ENCODE data around the gene SGSM1.

The SGSM1 gene

DNA sequence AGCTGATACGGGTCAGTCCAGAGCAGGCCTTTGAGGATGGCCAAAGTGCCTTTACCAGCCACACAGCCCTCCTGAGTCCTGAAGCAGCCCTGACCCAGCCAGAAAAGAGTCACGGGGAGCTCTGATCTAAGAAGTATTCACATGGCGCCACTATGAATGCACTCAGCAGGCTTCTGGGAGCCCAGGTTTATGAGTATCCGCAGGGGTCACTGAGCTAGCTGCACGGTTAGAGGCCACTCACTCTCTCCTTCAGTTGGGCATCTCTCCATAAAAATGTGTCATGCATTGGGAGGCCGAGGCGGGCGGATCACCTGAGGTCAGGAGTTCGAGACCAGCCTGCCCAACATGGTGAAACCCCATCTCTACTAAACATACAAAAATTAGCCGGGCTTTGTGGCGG, 156.8 kb downstream of the SGSM1 start:
- Histone ChIP-seq H3K9ac (ENCODE audit: low read depth, low read length) (no peak overlapping the region), H3K4me1 (ENCODE audit: insufficient read depth, low read length) (no peaks in the 10 kb centered on the region; the same call in 1 of the 2 replicates), H3K4me3 (ENCODE audit: low read length) (no peak overlapping the region), H3K36me3 (ENCODE audit: insufficient read depth, low read depth, low read length) (no peaks in the 10 kb centered on the region), H3K27ac (ENCODE audit: low read length) (no peak overlapping the region), H3K9me3 (ENCODE audit: insufficient read depth, low read depth, low read length) (no peaks in the 10 kb centered on the region), H3K27me3 (ENCODE audit: insufficient read depth, low read length) (no peaks in the 10 kb centered on the region)

DNA sequence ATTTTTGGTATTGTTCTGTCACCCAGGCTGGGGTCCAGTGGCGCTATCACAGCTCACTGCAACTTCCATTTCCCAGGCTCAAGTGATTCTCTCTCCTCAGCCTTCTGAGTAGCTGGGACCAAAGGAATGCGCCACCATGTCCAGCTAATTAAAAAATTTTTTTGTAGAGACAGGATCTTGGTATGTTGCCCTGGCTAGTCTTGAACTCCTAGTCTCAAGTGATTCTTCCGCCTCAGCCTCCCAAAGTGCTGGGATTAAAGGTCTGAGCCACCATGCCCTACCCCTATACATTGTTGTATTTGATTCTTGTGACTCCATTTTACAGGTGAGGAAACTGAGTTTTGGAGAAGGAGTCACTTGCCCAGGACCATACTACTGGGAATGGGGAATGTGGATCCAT, 158.4 kb downstream of the SGSM1 start:
- Histone ChIP-seq H3K4me3 (ENCODE audit: low read length) (no peak overlapping the region), H3K27me3 (ENCODE audit: insufficient read depth, low read length) (no peaks in the 10 kb centered on the region), H3K27ac (ENCODE audit: low read length) (no peak overlapping the region), H3K36me3 (ENCODE audit: insufficient read depth, low read depth, low read length) (no peaks in the 10 kb centered on the region), H3K9ac (ENCODE audit: low read depth, low read length) (no peak overlapping the region), H3K4me1 (ENCODE audit: insufficient read depth, low read length) (peaks cover 10% of the 10 kb centered on the region; the same call in 1 of the 2 replicates), H3K9me3 (ENCODE audit: insufficient read depth, low read depth, low read length) (no peaks in the 10 kb centered on the region)

DNA sequence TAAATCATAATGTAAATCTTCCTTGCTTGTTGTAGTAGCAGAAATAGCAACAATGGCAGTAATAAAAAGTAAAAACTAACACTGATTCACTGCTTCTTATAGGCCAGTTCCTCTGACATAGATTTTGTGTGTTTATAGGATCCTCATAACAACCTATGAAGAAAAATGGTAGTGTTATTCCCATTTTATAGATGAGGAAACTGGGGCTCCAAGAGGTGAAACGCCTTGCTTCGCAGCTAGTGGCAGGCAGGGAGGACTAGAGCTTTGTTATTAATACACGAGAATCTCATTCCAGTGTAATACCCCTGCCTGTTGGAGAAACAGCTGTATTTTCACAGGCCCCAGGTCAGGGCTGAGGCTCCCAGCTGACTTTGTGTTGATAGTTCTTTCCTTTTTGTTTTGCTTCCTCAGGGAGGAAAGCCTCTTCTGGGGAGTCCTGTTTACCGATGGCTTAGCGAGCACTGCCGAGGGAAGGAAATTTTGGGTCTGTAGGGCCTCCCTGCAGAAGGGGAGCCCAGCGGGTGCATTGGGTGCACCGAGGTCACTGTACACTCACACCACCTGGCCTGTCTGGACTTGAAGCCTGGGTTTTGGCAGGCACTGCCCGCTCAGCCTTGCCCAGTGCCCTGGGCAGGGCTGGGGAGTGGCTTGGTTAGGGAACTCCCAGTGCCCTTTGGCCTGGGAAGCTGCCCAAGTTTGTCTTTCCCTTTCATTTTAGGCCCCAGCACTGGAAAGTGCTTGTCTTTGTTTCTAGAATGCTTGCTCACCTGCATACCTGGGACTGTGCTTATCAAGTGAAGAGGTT, 160.0 kb downstream of the SGSM1 start:
- peaks cover 20% of the 10 kb centered on the region for H3K4me1 ChIP-seq (ENCODE audit: insufficient read depth, low read length)
- H3K9ac ChIP-seq (ENCODE audit: low read depth, low read length) = no peak overlapping the region
- no peaks in the 10 kb centered on the region for H3K27me3 ChIP-seq (ENCODE audit: insufficient read depth, low read length)
- H3K27ac ChIP-seq (ENCODE audit: low read length) = no peak overlapping the region
- H3K36me3 ChIP-seq (ENCODE audit: insufficient read depth, low read depth, low read length) = no peaks in the 10 kb centered on the region
- no peaks in the 10 kb centered on the region for H3K9me3 ChIP-seq (ENCODE audit: insufficient read depth, low read depth, low read length)
- H3K4me3 ChIP-seq (ENCODE audit: low read length) = no peak overlapping the region

DNA sequence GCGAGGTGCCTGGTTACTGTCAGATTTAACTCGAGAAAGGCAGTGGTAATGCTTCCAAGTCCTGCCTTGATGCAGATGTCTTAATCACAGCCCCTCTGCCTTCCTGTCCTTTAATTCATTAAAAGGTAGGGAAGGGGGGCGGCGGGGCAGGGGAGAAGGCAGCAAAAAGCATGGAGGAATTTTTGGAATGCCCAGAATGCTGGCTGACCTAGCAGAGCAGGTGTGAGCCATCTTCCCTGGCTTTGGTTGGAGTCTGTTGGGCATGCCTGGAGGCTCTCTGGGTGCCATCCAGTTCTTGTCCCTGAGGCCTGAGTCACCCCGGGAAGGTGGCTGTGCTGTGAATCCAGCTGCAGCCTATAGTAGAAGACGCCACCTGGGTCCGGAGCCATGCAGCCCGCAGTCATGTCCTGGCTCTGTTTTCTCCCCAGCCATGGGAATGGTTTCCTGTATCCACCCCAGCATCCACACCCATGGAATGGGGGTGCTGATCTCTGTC, 162.1 kb downstream of the SGSM1 start:
- Histone ChIP-seq H3K36me3 (ENCODE audit: insufficient read depth, low read depth, low read length) (no peaks in the 10 kb centered on the region), H3K27ac (ENCODE audit: low read length) (peak overlapping the region; percentile 23), H3K27me3 (ENCODE audit: insufficient read depth, low read length) (no peaks in the 10 kb centered on the region), H3K4me1 (ENCODE audit: insufficient read depth, low read length) (peaks cover 20% of the 10 kb centered on the region), H3K4me3 (ENCODE audit: low read length) (no peak overlapping the region), H3K9me3 (ENCODE audit: insufficient read depth, low read depth, low read length) (no peaks in the 10 kb centered on the region), H3K9ac (ENCODE audit: low read depth, low read length) (no peak overlapping the region; the same call in 1 of the 2 replicates)

DNA sequence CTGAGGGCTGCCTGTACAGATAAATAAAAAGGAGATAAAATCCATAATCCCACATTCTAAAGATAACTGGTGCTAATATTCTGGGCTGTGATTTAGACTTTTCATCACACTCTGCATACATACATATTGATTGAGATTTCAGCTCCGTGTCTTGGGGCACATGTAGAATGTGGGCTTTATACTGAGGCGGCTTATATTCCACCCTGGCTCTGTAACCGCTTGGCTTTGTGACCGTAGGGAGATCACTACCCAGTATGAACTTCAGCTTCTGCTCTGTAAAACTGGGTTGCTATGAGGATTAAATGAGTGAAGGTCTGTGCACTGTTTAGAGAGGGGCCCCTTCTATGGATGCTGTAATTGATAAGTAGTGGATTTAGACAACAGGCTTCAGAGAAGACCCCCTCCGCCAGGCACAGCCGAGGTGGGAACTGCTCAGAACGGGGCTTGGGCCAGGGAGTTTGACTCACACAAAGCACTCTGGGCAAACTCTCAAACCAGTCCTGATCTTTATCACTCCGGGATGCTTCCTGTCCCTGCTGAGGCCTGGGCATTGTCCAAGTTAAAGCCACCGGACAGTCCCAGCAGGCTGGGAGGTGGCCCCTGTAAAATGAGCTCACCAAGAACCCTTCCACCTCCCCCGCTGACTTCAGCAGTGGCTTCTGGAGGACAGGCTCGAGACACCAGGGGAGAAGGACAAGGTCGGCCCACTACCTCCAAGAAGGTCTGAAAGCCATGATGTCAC, 163.7 kb downstream of the SGSM1 start:
- Histone ChIP-seq H3K27me3 (ENCODE audit: insufficient read depth, low read length) (no peaks in the 10 kb centered on the region), H3K4me3 (ENCODE audit: low read length) (no peak overlapping the region), H3K9me3 (ENCODE audit: insufficient read depth, low read depth, low read length) (no peaks in the 10 kb centered on the region), H3K36me3 (ENCODE audit: insufficient read depth, low read depth, low read length) (no peaks in the 10 kb centered on the region), H3K4me1 (ENCODE audit: insufficient read depth, low read length) (peaks cover 20% of the 10 kb centered on the region), H3K27ac (ENCODE audit: low read length) (no peak overlapping the region), H3K9ac (ENCODE audit: low read depth, low read length) (peak overlapping the region; percentile 23; the same call in 1 of the 2 replicates)

DNA sequence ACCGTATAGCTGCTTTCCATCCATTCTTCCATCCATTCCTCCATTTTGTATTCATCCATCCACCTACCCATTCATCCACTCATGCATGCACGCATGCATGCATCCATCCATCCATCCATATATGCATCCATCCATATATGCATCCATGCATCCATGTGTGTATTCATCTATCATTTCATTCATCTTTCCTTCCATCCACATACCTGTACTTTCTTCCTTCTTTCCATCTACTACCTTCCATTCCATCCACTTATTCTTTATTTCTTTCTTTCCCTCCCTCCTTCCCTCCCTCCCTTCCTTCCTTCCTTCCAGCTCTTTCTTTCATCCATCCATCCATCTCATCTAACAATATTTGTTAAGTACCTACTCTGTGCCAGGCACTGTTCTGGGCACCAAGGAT, 166.4 kb downstream of the SGSM1 start:
- H3K27me3 ChIP-seq (ENCODE audit: insufficient read depth, low read length) = no peaks in the 10 kb centered on the region
- no peaks in the 10 kb centered on the region for H3K36me3 ChIP-seq (ENCODE audit: insufficient read depth, low read depth, low read length)
- H3K27ac ChIP-seq (ENCODE audit: low read length) = no peak overlapping the region
- H3K4me1 ChIP-seq (ENCODE audit: insufficient read depth, low read length) = peaks cover 33% of the 10 kb centered on the region
- H3K4me3 ChIP-seq (ENCODE audit: low read length) = no peak overlapping the region
- H3K9ac ChIP-seq (ENCODE audit: low read depth, low read length) = no peak overlapping the region
- no peaks in the 10 kb centered on the region for H3K9me3 ChIP-seq (ENCODE audit: insufficient read depth, low read depth, low read length)

DNA sequence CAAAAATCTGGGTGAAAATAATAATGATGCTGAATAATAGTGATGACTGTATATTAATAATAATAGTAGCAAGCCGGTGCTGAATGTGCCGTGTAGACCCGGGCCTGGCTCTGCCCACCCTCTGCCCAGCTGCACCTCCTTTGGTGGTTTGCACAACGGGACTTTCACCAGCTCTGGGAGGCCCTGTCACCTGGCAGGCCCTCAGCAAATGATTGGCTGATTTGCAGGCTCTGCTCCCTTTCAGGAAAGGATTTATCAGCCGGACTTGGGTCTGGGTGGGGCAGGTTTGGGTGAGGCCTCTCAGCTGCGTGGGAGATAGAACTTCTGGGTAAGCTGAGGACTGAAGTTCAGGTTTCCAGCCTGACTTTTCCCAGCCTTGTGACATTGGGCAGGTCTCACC, 167.9 kb downstream of the SGSM1 start:
- H3K27me3 ChIP-seq (ENCODE audit: insufficient read depth, low read length) = no peaks in the 10 kb centered on the region
- no peak overlapping the region for H3K27ac ChIP-seq (ENCODE audit: low read length)
- H3K4me3 ChIP-seq (ENCODE audit: low read length) = no peak overlapping the region
- peaks cover 28% of the 10 kb centered on the region for H3K4me1 ChIP-seq (ENCODE audit: insufficient read depth, low read length)
- H3K9ac ChIP-seq (ENCODE audit: low read depth, low read length) = no peak overlapping the region
- no peaks in the 10 kb centered on the region for H3K9me3 ChIP-seq (ENCODE audit: insufficient read depth, low read depth, low read length)
- H3K36me3 ChIP-seq (ENCODE audit: insufficient read depth, low read depth, low read length) = no peaks in the 10 kb centered on the region

DNA sequence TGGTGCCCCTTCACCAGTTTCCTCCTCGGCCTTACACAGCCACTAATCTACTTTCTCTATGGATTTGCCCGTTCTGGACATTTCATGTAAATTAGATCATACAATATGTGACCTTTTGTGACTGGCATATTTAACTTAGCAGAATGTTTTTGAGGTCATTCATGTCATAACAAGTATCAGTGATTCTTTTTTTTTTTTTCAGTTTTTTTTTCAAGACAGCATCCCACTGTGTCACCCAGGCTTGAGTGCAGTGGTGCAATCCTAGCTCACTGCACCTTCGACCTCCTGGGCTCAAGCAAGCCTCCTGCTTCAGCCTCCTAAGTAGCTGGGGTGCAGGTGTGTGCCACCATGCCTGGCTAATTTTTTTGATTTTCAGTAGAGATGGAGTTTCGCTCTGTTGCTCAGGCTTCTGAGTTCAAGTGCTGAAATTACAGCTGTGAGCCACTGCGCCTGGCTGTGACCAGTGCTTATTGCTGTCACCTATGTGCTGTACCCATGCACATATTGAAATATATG, 169.2 kb downstream of the SGSM1 start:
- Histone ChIP-seq H3K4me3 (ENCODE audit: low read length) (no peak overlapping the region), H3K4me1 (ENCODE audit: insufficient read depth, low read length) (peaks cover 20% of the 10 kb centered on the region), H3K27me3 (ENCODE audit: insufficient read depth, low read length) (no peaks in the 10 kb centered on the region), H3K9ac (ENCODE audit: low read depth, low read length) (no peak overlapping the region), H3K27ac (ENCODE audit: low read length) (no peak overlapping the region), H3K9me3 (ENCODE audit: insufficient read depth, low read depth, low read length) (no peaks in the 10 kb centered on the region), H3K36me3 (ENCODE audit: insufficient read depth, low read depth, low read length) (no peaks in the 10 kb centered on the region)

DNA sequence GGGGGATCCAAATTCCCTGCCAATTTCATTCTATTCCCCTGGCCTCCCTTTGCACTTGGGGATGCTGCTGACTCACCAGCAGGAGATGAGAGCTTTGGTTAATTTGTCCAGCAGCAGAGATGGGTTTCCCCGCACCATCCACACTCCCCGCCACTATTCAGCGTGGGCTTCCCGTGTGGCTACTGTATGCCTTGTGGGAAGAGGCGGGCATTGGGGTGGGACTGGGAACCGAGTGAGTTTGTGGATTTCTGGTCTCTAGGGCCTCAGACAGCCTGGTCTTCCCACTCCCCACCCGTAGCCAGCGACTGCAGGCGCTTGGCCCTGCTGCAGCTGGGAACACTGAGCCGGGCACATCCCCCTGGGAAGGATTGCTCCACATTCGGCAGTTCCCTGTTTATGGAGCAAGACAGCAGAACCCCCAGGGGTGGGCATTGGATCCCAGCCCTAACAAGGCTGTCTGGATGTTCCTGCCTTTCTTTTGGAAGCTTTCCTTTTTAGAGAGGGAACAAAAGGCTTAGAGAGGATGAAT, 169.9 kb downstream of the SGSM1 start:
- no peak overlapping the region for H3K27ac ChIP-seq (ENCODE audit: low read length)
- H3K4me3 ChIP-seq (ENCODE audit: low read length) = no peak overlapping the region
- H3K9me3 ChIP-seq (ENCODE audit: insufficient read depth, low read depth, low read length) = no peaks in the 10 kb centered on the region
- no peak overlapping the region for H3K9ac ChIP-seq (ENCODE audit: low read depth, low read length)
- no peaks in the 10 kb centered on the region for H3K36me3 ChIP-seq (ENCODE audit: insufficient read depth, low read depth, low read length)
- peaks cover 18% of the 10 kb centered on the region; the same call in 1 of the 2 replicates for H3K4me1 ChIP-seq (ENCODE audit: insufficient read depth, low read length)
- no peaks in the 10 kb centered on the region for H3K27me3 ChIP-seq (ENCODE audit: insufficient read depth, low read length)

DNA sequence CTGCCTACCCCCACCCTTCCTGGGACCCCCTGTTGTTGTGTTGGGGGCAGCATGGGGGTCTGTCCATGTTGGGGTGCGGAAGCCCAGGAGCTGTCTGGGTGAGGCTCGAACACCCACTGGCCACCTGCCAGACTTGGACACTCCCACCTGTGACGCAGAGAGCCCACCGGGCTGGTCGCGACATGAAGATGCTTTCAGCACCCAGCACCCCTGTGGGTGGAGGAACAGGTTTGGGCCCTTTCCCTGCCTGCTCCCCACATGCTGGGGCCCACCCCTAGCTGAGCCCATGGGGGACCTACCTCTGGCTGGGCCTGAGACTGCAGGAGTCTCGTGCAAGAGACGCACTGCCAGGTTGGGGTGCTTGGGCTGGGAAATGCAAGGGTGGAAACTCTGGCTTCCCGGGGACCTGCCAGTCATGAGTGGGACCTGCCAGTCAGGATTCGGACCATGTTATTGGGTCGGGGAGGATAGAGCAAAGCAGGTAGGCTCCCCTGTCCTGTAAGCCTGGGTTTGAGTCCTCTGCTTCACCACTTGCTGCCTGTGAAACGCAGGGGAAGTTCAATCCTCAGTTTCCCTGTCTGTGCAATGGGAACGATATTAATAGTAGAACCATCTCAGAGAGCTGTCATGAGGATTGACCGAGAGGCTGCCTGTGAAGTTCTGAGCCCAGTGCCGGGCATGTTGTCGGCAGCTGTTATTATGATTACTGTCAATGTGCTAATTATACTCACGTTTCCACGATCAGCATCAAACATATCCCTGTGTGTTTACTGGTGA, 170.6 kb downstream of the SGSM1 start:
- H3K4me3 ChIP-seq (ENCODE audit: low read length) = no peak overlapping the region
- H3K9ac ChIP-seq (ENCODE audit: low read depth, low read length) = no peak overlapping the region
- H3K9me3 ChIP-seq (ENCODE audit: insufficient read depth, low read depth, low read length) = no peaks in the 10 kb centered on the region
- peaks cover 18% of the 10 kb centered on the region; the same call in 1 of the 2 replicates for H3K4me1 ChIP-seq (ENCODE audit: insufficient read depth, low read length)
- no peaks in the 10 kb centered on the region for H3K27me3 ChIP-seq (ENCODE audit: insufficient read depth, low read length)
- no peak overlapping the region for H3K27ac ChIP-seq (ENCODE audit: low read length)
- H3K36me3 ChIP-seq (ENCODE audit: insufficient read depth, low read depth, low read length) = no peaks in the 10 kb centered on the region
